Activated CD4-positive, alpha-beta T cell treated with anti-CD3 and anti-CD28 coated beads for 36 hours (primary cell): Measurements from ENCODE around the gene SERTAD3. TPM values are rescaled to one million over a fixed set of nuclear protein-coding genes. Genes with fewer than 3 reads are reported as not detected.
A peak's percentile ranks its signal among the peaks of the same experiment; 100 is the strongest.
"Not testable (repeated sequence)": the region's sequence is repeated elsewhere in the genome, so short reads cannot be mapped to it uniquely, and the experiment has no call there.

ENCODE experiments used
- ATAC-seq: fragments of 200-7000 bp; cut with Tn5 transposase; one replicate; pipeline ENCODE4 v1.10.0; 2021; ENCODE audit warnings: mild to moderate bottlenecking, moderate library complexity
- CTCF ChIA-PET: fragments of 350-600 bp; sonication (Branson Sonifier 250); formaldehyde crosslinking; loops from one replicate; lab custom pipeline; 2021; ENCODE audit warnings: antibody characterized with exemption; lab: Charles Lee
- POLR2A ChIA-PET: fragments of 350-600 bp; sonication (Branson Sonifier 250); formaldehyde crosslinking; loops from one replicate; lab custom pipeline; 2021; ENCODE audit warnings: antibody characterized with exemption, inconsistent platforms; lab: Charles Lee
- DNase-seq: peaks from one replicate; pipeline ENCODE4 v3.0.0-alpha.2; 2020
- H3K27ac Mint-ChIP-seq: one replicate; pipeline ENCODE4 v1.8.0; 2021; ENCODE audit warnings: mixed read lengths
- H3K27me3 Mint-ChIP-seq: one replicate; pipeline ENCODE4 v1.8.0; 2021; ENCODE audit warnings: mixed read lengths
- H3K36me3 Mint-ChIP-seq: one replicate; pipeline ENCODE4 v1.8.0; 2021; ENCODE audit warnings: low read depth, mixed read lengths
- H3K4me1 Mint-ChIP-seq: one replicate; pipeline ENCODE4 v1.8.0; 2021; ENCODE audit warnings: mixed read lengths
- H3K4me3 Mint-ChIP-seq: one replicate; pipeline ENCODE4 v1.8.0; 2021; ENCODE audit warnings: mild to moderate bottlenecking, moderate library complexity, mixed read lengths
- H3K9me3 Mint-ChIP-seq: one replicate; pipeline ENCODE4 v1.8.0; 2021; ENCODE audit warnings: low read depth, mixed read lengths
- intact Hi-C, 2 experiments: fragments of 100-400 bp; cut with DNase I in 1 of 2; cut with micrococcal nuclease in 1 of 2; formaldehyde crosslinking; loops; one replicate each; pipeline versions ENCODE4 v1.14.2 to v1.15.1; 2022 to 2024; cut with DNase I, micrococcal nuclease
- total RNA-seq, 2 experiments: library from RNA; stranded (reverse); gene quantifications; one replicate each; pipeline ENCODE4 v1.2.3, GENCODE V29; 2021

Gene SERTAD3
- total RNA-seq, 2 experiments from 2014 or later = 8.4 to 12.0 TPM

DNA sequence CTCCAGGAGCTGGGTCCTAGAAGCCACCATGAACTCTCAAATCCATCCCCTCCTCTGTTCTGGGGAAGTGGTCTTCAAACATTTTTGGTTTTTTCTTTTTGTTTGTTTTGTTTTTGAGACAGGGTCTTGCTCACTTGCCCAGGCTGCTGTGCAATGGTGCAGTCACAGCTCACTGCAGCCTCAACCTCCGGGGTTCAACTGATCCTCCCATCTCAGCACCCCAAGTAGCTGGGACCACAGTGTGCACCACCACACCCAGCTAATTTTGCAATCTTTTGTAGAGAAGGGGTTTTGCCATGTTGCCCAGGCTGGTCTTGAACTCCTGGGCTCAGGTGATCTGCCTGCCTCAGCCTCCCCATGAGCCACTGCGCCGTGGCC lies 14.5 kb upstream of the SERTAD3 start:
- H3K27me3 Mint-ChIP-seq = no peaks in the 10 kb centered on the region
- ATAC-seq (no peak), DNase-seq (no peak)
- ChIA-PET POLR2A (no interaction called here), CTCF (interaction anchor here (1.7 kb wide), 1 partner anchor 38 kb away, joined by 4 read pairs; no protein-coding TSS in a partner anchor)
- H3K4me3 Mint-ChIP-seq = no peak overlapping the region
- peaks cover 5% of the 10 kb centered on the region for H3K4me1 Mint-ChIP-seq
- intact Hi-C loops = no loop called here
- H3K9me3 Mint-ChIP-seq = no peaks in the 10 kb centered on the region
- no peak overlapping the region for H3K27ac Mint-ChIP-seq
- H3K36me3 Mint-ChIP-seq = no peaks in the 10 kb centered on the region

DNA sequence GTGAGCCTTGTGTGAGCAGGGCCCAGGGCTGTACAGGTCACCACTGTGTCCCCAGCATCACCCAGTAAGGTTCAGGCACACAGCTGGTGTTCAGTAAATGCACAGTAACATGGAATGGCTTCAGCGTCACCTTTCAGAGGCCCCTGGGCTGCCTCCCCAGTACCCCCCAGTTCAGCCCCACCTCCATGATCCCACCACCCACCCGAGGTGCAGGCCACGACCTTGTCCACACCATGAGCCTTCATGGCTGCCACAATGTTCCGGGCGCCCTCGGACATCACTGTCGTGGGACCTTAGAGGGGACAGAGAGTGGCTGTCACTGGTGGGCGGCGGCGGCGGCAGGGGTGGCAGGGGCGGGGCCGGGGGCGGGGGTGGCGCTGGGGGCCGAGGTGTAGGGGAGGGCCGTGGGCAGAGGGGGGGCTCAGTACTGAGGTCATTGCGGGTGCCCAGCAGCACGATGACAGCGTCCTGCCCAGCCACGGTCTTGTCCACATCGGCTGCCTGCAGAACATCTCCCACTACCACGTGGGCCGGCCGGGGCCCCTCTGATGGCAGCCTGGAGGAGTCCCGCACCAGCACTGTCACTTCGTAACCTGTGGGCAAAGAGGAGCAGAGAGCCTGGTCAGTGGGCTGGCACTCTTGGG lies 13.9 kb upstream of the SERTAD3 start:
- no peak for DNase-seq
- peaks cover 2% of the 10 kb centered on the region for H3K4me1 Mint-ChIP-seq
- CTCF ChIA-PET = interaction anchor here (1.1 kb wide), 1 partner anchor 153 kb away, joined by 3 read pairs; no protein-coding TSS in a partner anchor

DNA sequence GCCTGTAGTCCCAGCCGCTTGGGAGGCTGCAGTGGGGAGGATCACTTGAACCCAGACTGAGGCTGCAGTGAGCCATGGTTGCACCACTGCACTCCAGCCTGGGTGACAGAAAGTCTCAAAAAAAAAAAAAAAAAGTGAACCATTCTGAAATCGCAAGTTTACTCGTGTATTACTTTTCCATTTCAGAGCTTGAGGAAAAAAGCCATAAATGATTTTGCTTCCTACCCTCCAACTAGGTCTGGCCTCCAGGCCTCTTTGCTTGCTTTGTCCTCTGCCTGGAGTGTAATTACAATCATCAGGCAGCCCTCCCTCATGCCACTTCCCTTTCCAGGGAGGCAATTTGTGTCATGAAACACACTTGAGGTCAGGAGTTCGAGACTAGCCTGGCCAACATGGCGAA lies 12.9 kb upstream of the SERTAD3 start:
- DNase-seq = no peak
- intact Hi-C loops = no loop called here
- Mint-ChIP-seq H3K27me3 (no peaks in the 10 kb centered on the region), H3K4me1 (no peaks in the 10 kb centered on the region), H3K4me3 (no peak overlapping the region), H3K36me3 (no peaks in the 10 kb centered on the region), H3K27ac (no peak overlapping the region), H3K9me3 (no peaks in the 10 kb centered on the region)
- CTCF ChIA-PET = interaction anchor here (0.7 to 1.1 kb wide), 2 partner anchors 34 to 152 kb away, joined by 3 read pairs; no protein-coding TSS in a partner anchor
- POLR2A ChIA-PET = no interaction called here
- no peak for ATAC-seq

More for the DNA sequence above, 13.9 kb upstream of the SERTAD3 start:
- Mint-ChIP-seq H3K27me3 (no peaks in the 10 kb centered on the region), H3K4me3 (no peak overlapping the region), H3K36me3 (no peaks in the 10 kb centered on the region), H3K9me3 (no peaks in the 10 kb centered on the region), H3K27ac (no peak overlapping the region)
- intact Hi-C loops = no loop called here
- no peak for ATAC-seq
- POLR2A ChIA-PET = no interaction called here

DNA sequence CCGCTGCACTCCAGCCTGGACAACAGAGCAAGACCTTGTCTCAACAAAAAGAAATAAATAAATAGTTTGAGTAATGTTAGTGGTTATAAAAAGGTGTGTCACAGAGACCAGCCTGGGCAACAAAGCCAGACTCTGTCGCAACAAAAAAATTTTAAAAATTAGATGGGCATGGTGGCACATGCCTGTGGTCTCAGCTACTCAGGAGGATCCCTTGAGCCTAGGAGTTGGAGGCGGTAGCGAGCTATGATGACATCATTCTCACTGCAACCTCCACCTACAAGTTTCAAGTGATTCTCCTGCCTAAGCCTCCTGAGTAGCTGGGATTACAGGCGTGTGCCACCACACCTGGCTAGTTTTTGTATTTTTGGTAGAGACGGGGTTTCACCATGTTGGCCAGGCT lies 9.8 kb upstream of the SERTAD3 start:
- H3K36me3 Mint-ChIP-seq, ATAC-seq, H3K4me3 Mint-ChIP-seq, H3K27ac Mint-ChIP-seq, POLR2A ChIA-PET, intact Hi-C loops, H3K4me1 Mint-ChIP-seq, H3K27me3 Mint-ChIP-seq, DNase-seq, H3K9me3 Mint-ChIP-seq: not testable (repeated sequence)
- CTCF ChIA-PET = interaction anchor here (0.6 to 1.2 kb wide), 3 partner anchors 10 to 475 kb away, joined by 3 to 6 read pairs (median 3); no protein-coding TSS in a partner anchor

DNA sequence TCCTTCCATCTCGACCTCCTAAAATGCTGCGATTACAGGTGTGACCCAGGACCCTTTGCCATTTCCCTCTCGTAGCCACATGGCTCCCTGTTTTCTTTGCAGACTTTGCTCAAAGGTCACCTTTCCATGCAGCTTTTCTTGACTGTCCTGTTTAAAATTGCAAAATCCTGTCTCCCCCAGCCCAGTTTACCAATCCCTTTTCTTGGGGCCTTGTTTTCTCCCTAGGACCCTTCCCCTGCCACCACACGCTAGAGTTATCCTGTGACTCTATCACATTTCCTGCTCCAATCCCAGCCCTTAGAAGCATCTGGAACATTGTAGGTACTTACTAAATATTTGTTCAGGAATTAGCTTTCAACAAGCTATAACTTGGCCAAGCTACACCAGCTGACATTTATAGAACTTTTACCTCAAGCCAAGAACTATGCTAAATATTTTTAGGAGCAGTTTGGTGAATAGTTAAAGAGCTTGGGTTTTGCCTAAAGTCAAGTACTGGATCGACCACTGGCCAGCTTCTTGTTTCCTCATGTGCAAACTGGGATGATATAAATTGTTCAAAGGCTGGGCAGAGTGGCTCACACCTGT lies 9.1 kb upstream of the SERTAD3 start:
- CTCF ChIA-PET = interaction anchor here (0.5 to 1.2 kb wide), 4 partner anchors 10 to 893 kb away, joined by 3 to 6 read pairs (median 3); no protein-coding TSS in a partner anchor
- no peak for DNase-seq
- intact Hi-C loops = no loop called here
- ATAC-seq = no peak
- H3K27ac Mint-ChIP-seq = no peak overlapping the region
- POLR2A ChIA-PET = interaction anchor here (0.7 kb wide), 1 partner anchor 302 kb away, joined by 4 read pairs; no protein-coding TSS in a partner anchor
- H3K27me3 Mint-ChIP-seq = no peaks in the 10 kb centered on the region
- H3K4me3 Mint-ChIP-seq = no peak overlapping the region
- H3K4me1 Mint-ChIP-seq = no peaks in the 10 kb centered on the region
- H3K36me3 Mint-ChIP-seq = no peaks in the 10 kb centered on the region
- no peaks in the 10 kb centered on the region for H3K9me3 Mint-ChIP-seq

DNA sequence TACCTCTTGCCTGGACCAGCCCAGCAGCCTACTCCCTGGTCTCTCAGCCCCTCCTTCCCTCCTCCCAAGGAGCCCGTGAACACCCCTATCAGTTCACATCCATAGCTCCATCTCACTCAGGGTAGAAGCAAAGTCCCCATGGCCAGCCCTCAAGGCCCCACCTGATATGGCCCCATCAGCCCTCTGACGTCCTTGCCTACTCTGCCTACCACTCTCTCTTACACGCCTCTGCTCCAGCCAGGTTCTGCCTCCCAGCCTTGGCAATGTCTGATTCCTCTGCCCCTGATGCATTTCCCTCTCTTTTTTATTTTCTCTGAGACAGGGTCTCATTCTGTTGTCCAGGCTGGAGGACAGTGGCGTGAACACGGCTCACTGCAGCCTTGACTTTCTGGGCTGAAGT lies 7.9 kb upstream of the SERTAD3 start:
- CTCF ChIA-PET = interaction anchor here (1.2 kb wide), 1 partner anchor 31 kb away, joined by 5 read pairs; no protein-coding TSS in a partner anchor
- no peaks in the 10 kb centered on the region for H3K4me1 Mint-ChIP-seq
- H3K36me3 Mint-ChIP-seq = no peaks in the 10 kb centered on the region
- no peak for DNase-seq
- intact Hi-C loops = no loop called here
- H3K27me3 Mint-ChIP-seq = no peaks in the 10 kb centered on the region
- POLR2A ChIA-PET = no interaction called here
- ATAC-seq = no peak
- H3K27ac Mint-ChIP-seq = no peak overlapping the region
- H3K9me3 Mint-ChIP-seq = no peaks in the 10 kb centered on the region
- no peak overlapping the region for H3K4me3 Mint-ChIP-seq

DNA sequence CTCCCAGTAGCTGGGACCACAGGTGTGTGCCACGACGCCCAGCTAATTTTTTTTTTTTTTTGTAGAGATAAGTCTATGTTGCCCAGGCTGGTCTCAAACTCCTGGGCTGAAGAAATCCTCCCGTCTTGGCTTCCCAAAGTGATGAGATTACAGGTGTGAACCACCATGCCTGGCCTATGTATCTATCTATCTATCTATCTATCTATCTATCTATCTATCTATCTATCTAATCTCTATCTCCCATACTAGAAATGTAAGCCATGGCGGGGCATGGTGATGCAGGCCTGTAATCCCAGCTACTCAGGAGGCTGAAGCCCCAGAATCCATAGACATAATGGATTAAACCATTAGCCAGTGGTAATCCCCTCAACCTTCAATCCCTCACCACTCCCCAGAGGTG lies 6.5 kb upstream of the SERTAD3 start:
- CTCF ChIA-PET = interaction anchor here (0.6 to 1.2 kb wide), 3 partner anchors 15 to 30 kb away, joined by 4 to 5 read pairs (median 4); no protein-coding TSS in a partner anchor
- no peaks in the 10 kb centered on the region for H3K9me3 Mint-ChIP-seq
- no peak overlapping the region for H3K27ac Mint-ChIP-seq
- DNase-seq = no peak
- POLR2A ChIA-PET = interaction anchor here (0.6 to 0.7 kb wide), 2 partner anchors 302 to 1015 kb away, joined by 3 to 4 read pairs; partner anchors contain the start of gene RPS16
- H3K4me3 Mint-ChIP-seq = no peak overlapping the region
- intact Hi-C loops = no loop called here
- H3K27me3 Mint-ChIP-seq = no peaks in the 10 kb centered on the region
- H3K36me3 Mint-ChIP-seq = no peaks in the 10 kb centered on the region
- no peaks in the 10 kb centered on the region for H3K4me1 Mint-ChIP-seq
- no peak for ATAC-seq

DNA sequence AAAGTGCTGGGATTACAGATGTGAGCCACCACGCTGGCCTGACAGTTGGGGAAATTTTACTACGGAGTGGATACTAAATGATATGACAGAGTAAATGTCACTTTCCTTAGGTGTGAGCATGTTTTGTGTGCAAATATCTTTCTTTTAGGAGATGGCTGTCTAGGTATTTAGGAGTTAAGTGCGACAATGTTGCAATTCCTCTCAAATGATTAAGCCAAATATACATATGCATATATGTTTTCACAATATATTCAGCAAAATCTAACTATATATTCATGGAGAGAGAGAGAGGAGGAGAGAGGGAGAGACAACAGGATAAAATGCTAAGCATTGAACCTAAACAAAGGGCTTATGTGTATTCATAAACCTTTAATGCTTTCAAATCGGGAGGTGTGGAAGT lies 5.4 kb upstream of the SERTAD3 start:
- Mint-ChIP-seq H3K4me1 (peaks cover 6% of the 10 kb centered on the region), H3K27ac (no peak overlapping the region), H3K27me3 (no peaks in the 10 kb centered on the region), H3K36me3 (no peaks in the 10 kb centered on the region), H3K9me3 (no peaks in the 10 kb centered on the region), H3K4me3 (no peak overlapping the region)
- ATAC-seq (no peak), DNase-seq (no peak)
- POLR2A ChIA-PET = no interaction called here
- CTCF ChIA-PET = no interaction called here
- intact Hi-C loops = loop anchor here in 1 of 2 experiments (10.0 kb wide), 1 partner anchor 455 kb away; the partner anchor contains the start of gene ZNF546

DNA sequence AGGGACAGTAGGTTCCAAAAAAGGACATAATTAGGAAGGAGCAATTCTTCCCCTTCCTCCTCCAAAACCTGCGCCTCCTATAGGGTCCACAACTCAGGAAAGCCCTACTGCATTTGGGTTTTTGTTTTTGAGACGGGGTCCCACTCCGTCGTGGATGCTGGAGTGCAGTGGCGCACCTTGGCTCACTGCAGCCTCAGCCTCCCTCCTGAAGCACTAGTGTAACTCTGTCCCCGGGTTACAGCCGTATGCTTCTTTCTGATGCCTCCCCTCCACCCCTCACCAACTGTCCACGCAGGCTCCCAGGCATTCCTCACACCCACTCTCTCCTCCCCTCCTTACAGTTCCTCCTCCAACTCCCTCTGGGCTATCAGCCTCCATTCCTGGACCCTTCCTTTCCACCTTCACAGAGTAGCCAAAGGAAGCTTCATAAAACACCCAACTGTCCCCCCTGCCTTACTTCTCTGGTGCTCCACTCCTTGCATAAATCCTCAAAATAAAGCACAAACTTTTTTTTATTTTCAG lies 2.2 kb upstream of the SERTAD3 start:
- H3K4me1 Mint-ChIP-seq = peaks cover 16% of the 10 kb centered on the region
- no peaks in the 10 kb centered on the region for H3K9me3 Mint-ChIP-seq
- CTCF ChIA-PET = interaction anchor here (0.6 to 0.8 kb wide), 2 partner anchors 17 to 59 kb away, joined by 3 read pairs; no protein-coding TSS in a partner anchor
- POLR2A ChIA-PET = no interaction called here
- peaks cover 6% of the 10 kb centered on the region for H3K36me3 Mint-ChIP-seq
- ATAC-seq (no peak), DNase-seq (no peak)
- no peak overlapping the region for H3K4me3 Mint-ChIP-seq
- H3K27ac Mint-ChIP-seq = no peak overlapping the region
- intact Hi-C loops = loop anchor here in 1 of 2 experiments (10.0 kb wide), 1 partner anchor 452 kb away; the partner anchor contains the start of gene ZNF546
- H3K27me3 Mint-ChIP-seq = no peaks in the 10 kb centered on the region

DNA sequence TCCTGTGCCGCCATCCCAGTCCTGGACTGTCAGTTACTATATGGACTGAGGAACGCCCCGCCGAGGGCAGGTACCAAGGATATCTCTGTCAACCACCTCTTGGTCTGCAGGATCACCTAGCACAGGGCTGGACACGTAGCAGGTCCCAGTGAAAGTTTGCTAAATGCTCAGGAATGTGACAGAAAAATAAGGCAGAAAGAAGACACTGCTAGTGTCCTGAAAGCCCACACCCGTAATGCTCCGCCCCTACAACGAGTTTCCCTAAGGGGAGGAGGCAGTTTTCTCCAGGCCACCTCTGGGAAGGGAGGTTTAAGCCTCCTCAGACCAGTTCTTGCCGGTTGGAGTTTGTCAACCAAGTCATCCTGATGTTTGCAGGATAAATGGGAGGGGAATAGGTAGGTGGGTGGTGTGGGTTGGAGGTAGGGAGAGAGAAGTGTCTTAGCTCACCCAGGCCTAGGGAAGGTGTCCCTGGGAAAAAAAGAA lies 1.7 kb upstream of the SERTAD3 start:
- ATAC-seq = no peak
- Mint-ChIP-seq H3K9me3 (no peaks in the 10 kb centered on the region), H3K4me3 (peak overlapping the region; percentile 39), H3K27me3 (no peaks in the 10 kb centered on the region), H3K4me1 (peaks cover 16% of the 10 kb centered on the region), H3K27ac (no peak overlapping the region), H3K36me3 (peaks cover 10% of the 10 kb centered on the region)
- CTCF ChIA-PET = no interaction called here
- intact Hi-C loops = loop anchor here in 1 of 2 experiments (2.0 to 10.0 kb wide), 2 partner anchors 451 to 1797 kb away; partner anchors contain the start of genes GSK3A and ZNF546
- POLR2A ChIA-PET = no interaction called here
- no peak for DNase-seq

DNA sequence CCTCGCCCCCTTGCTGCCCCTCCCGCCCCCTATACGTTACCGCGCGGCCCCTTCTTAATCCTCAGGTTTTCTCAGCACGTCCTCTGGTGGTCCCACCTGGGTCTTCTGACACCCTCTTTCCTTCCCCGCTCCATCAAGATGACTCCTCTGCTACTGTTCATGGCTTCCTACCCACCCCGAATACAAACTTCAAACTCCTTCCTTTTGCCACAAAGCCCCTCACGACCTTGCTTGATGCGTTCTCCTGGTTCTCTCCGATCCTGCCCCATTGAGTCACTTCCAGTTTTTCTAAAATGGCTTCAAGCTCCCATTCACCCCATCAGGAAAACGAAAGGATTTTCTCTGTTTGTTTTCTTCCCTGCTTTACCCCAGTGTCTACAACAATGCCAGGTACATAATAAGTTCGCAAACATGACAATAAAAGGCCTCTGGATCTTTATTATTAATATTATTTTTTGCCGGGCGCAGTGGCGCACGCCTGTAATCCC lies 734 bp upstream of the SERTAD3 start:
- Mint-ChIP-seq H3K9me3 (no peaks in the 10 kb centered on the region), H3K36me3 (peaks cover 10% of the 10 kb centered on the region), H3K4me1 (peaks cover 16% of the 10 kb centered on the region), H3K27me3 (no peaks in the 10 kb centered on the region), H3K27ac (peak overlapping the region; percentile 74), H3K4me3 (peak overlapping the region; percentile 96)
- intact Hi-C loops = loop anchor here (1.0 to 10.0 kb wide), 17 partner anchors 20 to 1798 kb away; partner anchors contain the start of genes BLVRB (in 2 of the 2), C19orf47 (in 2 of the 2), PLD3 (in 2 of the 2) and AKT2 (in 1 of the 2)
- no peak for DNase-seq
- ChIA-PET POLR2A (no interaction called here), CTCF (interaction anchor here (0.7 kb wide), 1 partner anchor 20 kb away, joined by 5 read pairs; the partner anchor contains the start of gene BLVRB)
- ATAC-seq = no peak
